ENCODE data around the gene PAEP.

Gene PAEP

GRCh38 chr9:135551031-135551430 is 10.5 kb upstream of the PAEP start:
- DNase-seq (ENCODE audit: low read depth), result no peak

- DNase-seq (ENCODE audit: low read depth), result no peak
These were observed 10.1 kb upstream of the PAEP start for GRCh38 chr9:135551456-135551855.

- DNase-seq (ENCODE audit: low read depth), result no peak
These were observed 9.4 kb upstream of the PAEP start for GRCh38 chr9:135552021-135552697.

- no peak for DNase-seq (ENCODE audit: low read depth)
These were observed 8.8 kb upstream of the PAEP start for GRCh38 chr9:135552698-135553171.

GRCh38 chr9:135554718-135555117 is 6.8 kb upstream of the PAEP start:
- DNase-seq (ENCODE audit: low read depth), result no peak

GRCh38 chr9:135555203-135555602 is 6.4 kb upstream of the PAEP start:
- no peak for DNase-seq (ENCODE audit: low read depth)

GRCh38 chr9:135555910-135556309 is 5.6 kb upstream of the PAEP start:
- DNase-seq (ENCODE audit: low read depth), result no peak

GRCh38 chr9:135559606-135560005 is 1.9 kb upstream of the PAEP start:
- no peak for DNase-seq (ENCODE audit: low read depth)

- no peak for DNase-seq (ENCODE audit: low read depth)
These were observed 734 bp downstream of the PAEP start for GRCh38 chr9:135562235-135562745.

- no peak for DNase-seq (ENCODE audit: low read depth)
These were observed 1.5 kb downstream of the PAEP start for GRCh38 chr9:135563039-135563476.

- no peak for DNase-seq (ENCODE audit: low read depth)
These were observed 2.3 kb downstream of the PAEP start for GRCh38 chr9:135563858-135564257.

GRCh38 chr9:135565141-135565628 is 3.6 kb downstream of the PAEP start:
- DNase-seq (ENCODE audit: low read depth), result no peak

- no peak for DNase-seq (ENCODE audit: low read depth)
These were observed 4.1 kb downstream of the PAEP start for GRCh38 chr9:135565636-135566035.

GRCh38 chr9:135566552-135566951 is 5.0 kb downstream of the PAEP start:
- no peak for DNase-seq (ENCODE audit: low read depth)

- DNase-seq (ENCODE audit: low read depth), result no peak
These were observed 5.8 kb downstream of the PAEP start for GRCh38 chr9:135567311-135567710.

- DNase-seq (ENCODE audit: low read depth), result no peak
These were observed 6.5 kb downstream of the PAEP start for GRCh38 chr9:135568026-135568425.

- no peak for DNase-seq (ENCODE audit: low read depth)
These were observed 8.9 kb downstream of the PAEP start for GRCh38 chr9:135570456-135570855.

GRCh38 chr9:135572233-135572632 is 10.7 kb downstream of the PAEP start:
- no peak for DNase-seq (ENCODE audit: low read depth)

- no peak for DNase-seq (ENCODE audit: low read depth)
These were observed 11.6 kb downstream of the PAEP start for GRCh38 chr9:135573124-135573523.

GRCh38 chr9:135574331-135574730 is 12.8 kb downstream of the PAEP start:
- DNase-seq (ENCODE audit: low read depth), result no peak

- DNase-seq (ENCODE audit: low read depth), result no peak
These were observed 13.4 kb downstream of the PAEP start for GRCh38 chr9:135574943-135575342.

- no peak for DNase-seq (ENCODE audit: low read depth)
These were observed 14.6 kb downstream of the PAEP start for GRCh38 chr9:135575995-135576631.

- DNase-seq (ENCODE audit: low read depth), result no peak
These were observed 15.7 kb downstream of the PAEP start for GRCh38 chr9:135577256-135577655.

All from non-pigmented ciliary epithelial cell (primary cell).